GM18498 (cell line): ENCODE measurements around the gene KCNJ18.
"Not testable (repeated sequence)": the region's sequence is repeated elsewhere in the genome, so short reads cannot be mapped to it uniquely, and the experiment has no call there.

Experiments used
- ATAC-seq: cut with Tn5 transposase; IDR thresholded peaks from one replicate; pipeline ENCODE4 v1.9.1; 2021; ENCODE audit warnings: mild to moderate bottlenecking, moderate library complexity; ENCODE audit not compliant: unreplicated experiment

Gene KCNJ18

GRCh38 chr17:21691883-21692703 is at the start of gene KCNJ18:
KCNJ18 (plus strand) TSS chr17:21692523; CDS start chr17:21702787, 10,264 bp downstream.
- ATAC-seq: not testable (repeated sequence)

- not testable (repeated sequence) for ATAC-seq
Observed at GRCh38 chr17:21648125-21648524, 44.2 kb upstream of the KCNJ18 start.

- ATAC-seq: not testable (repeated sequence)
Observed at GRCh38 chr17:21650043-21650442, 42.3 kb upstream of the KCNJ18 start.

GRCh38 chr17:21652049-21652448 is 40.3 kb upstream of the KCNJ18 start:
- ATAC-seq: not testable (repeated sequence)

- ATAC-seq: not testable (repeated sequence)
Observed at GRCh38 chr17:21653211-21653610, 39.1 kb upstream of the KCNJ18 start.

GRCh38 chr17:21656518-21657309 is 35.6 kb upstream of the KCNJ18 start:
- ATAC-seq: not testable (repeated sequence)

GRCh38 chr17:21659635-21660034 is 32.7 kb upstream of the KCNJ18 start:
- not testable (repeated sequence) for ATAC-seq

- not testable (repeated sequence) for ATAC-seq
Observed at GRCh38 chr17:21661455-21661854, 30.9 kb upstream of the KCNJ18 start.

GRCh38 chr17:21663166-21663565 is 29.2 kb upstream of the KCNJ18 start:
- not testable (repeated sequence) for ATAC-seq

GRCh38 chr17:21663614-21664474 is 28.5 kb upstream of the KCNJ18 start:
- not testable (repeated sequence) for ATAC-seq

- not testable (repeated sequence) for ATAC-seq
Observed at GRCh38 chr17:21665171-21665570, 27.2 kb upstream of the KCNJ18 start.

- ATAC-seq: not testable (repeated sequence)
Observed at GRCh38 chr17:21665935-21666493, 26.3 kb upstream of the KCNJ18 start.

- ATAC-seq: not testable (repeated sequence)
Observed at GRCh38 chr17:21666711-21667412, 25.5 kb upstream of the KCNJ18 start.

- not testable (repeated sequence) for ATAC-seq
Observed at GRCh38 chr17:21667413-21668117, 24.8 kb upstream of the KCNJ18 start.

GRCh38 chr17:21668118-21668488 is 24.2 kb upstream of the KCNJ18 start:
- not testable (repeated sequence) for ATAC-seq

- ATAC-seq: not testable (repeated sequence)
Observed at GRCh38 chr17:21668746-21669508, 23.4 kb upstream of the KCNJ18 start.

- ATAC-seq: not testable (repeated sequence)
Observed at GRCh38 chr17:21669616-21670360, 22.5 kb upstream of the KCNJ18 start.
